CD4-positive, alpha-beta memory T cell (primary cell): Measurements from ENCODE around the gene ZMIZ1. TPM values are rescaled to one million over a fixed set of nuclear protein-coding genes. Genes with fewer than 3 reads are reported as not detected.
A peak's percentile ranks its signal among the peaks of the same experiment; 100 is the strongest.

Experiments used
- CTCF ChIA-PET: fragments of 350-600 bp; sonication (Branson Sonifier 250); formaldehyde crosslinking; loops from one replicate; lab custom pipeline; 2021; ENCODE audit warnings: inconsistent platforms; ENCODE audit not compliant: partially characterized antibody; lab: Charles Lee
- POLR2A ChIA-PET: fragments of 350-600 bp; sonication (Branson Sonifier 250); formaldehyde crosslinking; loops from one replicate; lab custom pipeline; 2021; ENCODE audit not compliant: partially characterized antibody; lab: Charles Lee
- DNase-seq, 5 donors: peaks; one replicate each; pipeline versions ENCODE4 v3.0.0 to v3.0.0-alpha.2; 2020 to 2022; ENCODE audit warnings: mixed read lengths in 1 of 5
- H3K27ac ChIP-seq: one replicate; pipeline ENCODE4 v1.7.0; 2013; ENCODE audit warnings: low read depth, low read length
- H3K27me3 ChIP-seq: 2 replicates; pipeline ENCODE4 v1.7.0; 2013; ENCODE audit warnings: mild to moderate bottlenecking, low read length, moderate library complexity; ENCODE audit not compliant: insufficient read depth
- H3K36me3 ChIP-seq: 2 replicates; pipeline ENCODE4 v1.7.0; 2013; ENCODE audit warnings: mild to moderate bottlenecking, low read length, moderate library complexity; ENCODE audit not compliant: insufficient read depth
- H3K4me1 ChIP-seq: 2 replicates; pipeline ENCODE4 v1.7.0; 2013; ENCODE audit warnings: mild to moderate bottlenecking, low read length, moderate library complexity; ENCODE audit not compliant: insufficient read depth
- H3K4me3 ChIP-seq, 2 donors: one replicate each; pipeline ENCODE4 v1.7.0; 2013; ENCODE audit warnings: low read length in 2 of 2, mild to moderate bottlenecking in 1 of 2
- H3K9me3 ChIP-seq, 2 donors: one replicate each; pipeline ENCODE4 v1.7.0; 2013; ENCODE audit warnings: low read length in 2 of 2, control low read depth in 1 of 2; ENCODE audit not compliant: control insufficient read depth in 1 of 2
- H3K27ac Mint-ChIP-seq, 7 donors: one replicate each; pipeline ENCODE4 v1.8.0; 2020 to 2021; ENCODE audit warnings: mixed read lengths in 7 of 7, mild to moderate bottlenecking in 6 of 7, inconsistent platforms in 3 of 7, moderate library complexity in 3 of 7
- H3K27me3 Mint-ChIP-seq, 2 donors: one replicate each; pipeline ENCODE4 v1.8.0; 2020 to 2021; ENCODE audit warnings: mixed read lengths in 2 of 2
- H3K36me3 Mint-ChIP-seq, 2 donors: one replicate each; pipeline ENCODE4 v1.8.0; 2020 to 2021; ENCODE audit warnings: mixed read lengths in 2 of 2, inconsistent platforms in 1 of 2, mild to moderate bottlenecking in 1 of 2
- H3K4me1 Mint-ChIP-seq, 4 donors: one replicate each; pipeline ENCODE4 v1.8.0; 2020 to 2021; ENCODE audit warnings: mixed read lengths in 4 of 4, mild to moderate bottlenecking in 1 of 4
- H3K4me3 Mint-ChIP-seq, 8 donors: one replicate each; pipeline ENCODE4 v1.8.0; 2020 to 2021; ENCODE audit warnings: mixed read lengths in 8 of 8, mild to moderate bottlenecking in 7 of 8, moderate library complexity in 6 of 8, inconsistent platforms in 3 of 8
- H3K9me3 Mint-ChIP-seq, 8 donors: one replicate each; pipeline ENCODE4 v1.8.0; 2020 to 2021; ENCODE audit warnings: mixed read lengths in 8 of 8, mild to moderate bottlenecking in 5 of 8, inconsistent platforms in 3 of 8, moderate library complexity in 1 of 8
- intact Hi-C: fragments of 100-400 bp; cut with micrococcal nuclease; formaldehyde crosslinking; loops from one replicate; pipeline ENCODE4 v1.15.1; 2023
- polyA plus RNA-seq, 2 donors: library from polyadenylated mRNA; unstranded; fragments of 300-500 nt; fragmentation: Illumina TruSeq; gene quantifications; one replicate each; pipeline ENCODE4 v1.2.3, GENCODE V29; 2021
- total RNA-seq, 2 experiments: library from RNA; stranded (reverse); gene quantifications; one replicate each; pipeline ENCODE4 v1.2.3, GENCODE V29; 2021

Gene ZMIZ1
- total and polyA plus RNA-seq, 4 experiments from 2014 or later = 0.58 to 25.4 (median 14.0) TPM

GRCh38 chr10:79056361-79056735, 12.4 kb upstream of the ZMIZ1 start:
- CTCF ChIA-PET = no interaction called here
- POLR2A ChIA-PET = no interaction called here
- Histone ChIP-seq H3K27ac (no peak overlapping the region), H3K4me3 (no peak overlapping the region), H3K9me3 (no peaks in the 10 kb centered on the region), H3K4me1 (peaks cover 8% of the 10 kb centered on the region), H3K27me3 (no peaks in the 10 kb centered on the region), H3K36me3 (no peaks in the 10 kb centered on the region)
- intact Hi-C loops = no loop called here
- no peak for DNase-seq
- Mint-ChIP-seq H3K27me3 (no peaks in the 10 kb centered on the region), H3K9me3 (no peaks in the 10 kb centered on the region), H3K4me3 (no peak overlapping the region), H3K4me1 (peaks cover 5 to 20% (median 9%) of the 10 kb centered on the region in 4 donors), H3K36me3 (no peaks in the 10 kb centered on the region), H3K27ac (no peak overlapping the region)

- Histone ChIP-seq H3K27ac (no peak overlapping the region), H3K4me1 (peaks cover 8% of the 10 kb centered on the region), H3K9me3 (no peaks in the 10 kb centered on the region), H3K36me3 (no peaks in the 10 kb centered on the region), H3K27me3 (no peaks in the 10 kb centered on the region), H3K4me3 (no peak overlapping the region)
- no peaks in the 10 kb centered on the region for H3K36me3 Mint-ChIP-seq
- CTCF ChIA-PET = no interaction called here
- H3K27ac Mint-ChIP-seq = no peak overlapping the region
- no peak overlapping the region for H3K4me3 Mint-ChIP-seq
- POLR2A ChIA-PET = no interaction called here
- no peaks in the 10 kb centered on the region for H3K9me3 Mint-ChIP-seq
- DNase-seq = no peak
- H3K27me3 Mint-ChIP-seq = no peaks in the 10 kb centered on the region
- intact Hi-C loops = no loop called here
- peaks cover 3 to 15% (median 5%) of the 10 kb centered on the region in 4 donors for H3K4me1 Mint-ChIP-seq
Observed at GRCh38 chr10:79056736-79057391, 11.9 kb upstream of the ZMIZ1 start.

GRCh38 chr10:79057481-79058275, 11.1 kb upstream of the ZMIZ1 start:
- Mint-ChIP-seq H3K27me3 (no peaks in the 10 kb centered on the region), H3K4me1 (peaks cover 3 to 10% (median 4%) of the 10 kb centered on the region in 4 donors), H3K4me3 (no peak overlapping the region), H3K9me3 (no peaks in the 10 kb centered on the region), H3K27ac (no peak overlapping the region), H3K36me3 (no peaks in the 10 kb centered on the region)
- ChIA-PET POLR2A (no interaction called here), CTCF (interaction anchor here (0.7 kb wide), 1 partner anchor 83 kb away, joined by 3 read pairs; no protein-coding TSS in a partner anchor)
- no peaks in the 10 kb centered on the region for H3K36me3 ChIP-seq
- no peaks in the 10 kb centered on the region for H3K27me3 ChIP-seq
- H3K9me3 ChIP-seq = no peaks in the 10 kb centered on the region
- no peak for DNase-seq
- no peak overlapping the region for H3K4me3 ChIP-seq
- intact Hi-C loops = no loop called here
- no peak overlapping the region for H3K27ac ChIP-seq
- peaks cover 10% of the 10 kb centered on the region for H3K4me1 ChIP-seq

GRCh38 chr10:79058899-79059841, 9.6 kb upstream of the ZMIZ1 start:
- no peak for DNase-seq
- Histone ChIP-seq H3K9me3 (no peaks in the 10 kb centered on the region), H3K4me1 (peaks cover 24% of the 10 kb centered on the region), H3K27me3 (no peaks in the 10 kb centered on the region), H3K36me3 (no peaks in the 10 kb centered on the region), H3K27ac (no peak overlapping the region), H3K4me3 (no peak overlapping the region)
- POLR2A ChIA-PET = interaction anchor here (1.1 kb wide), 1 partner anchor 12 kb away, joined by 3 read pairs; no protein-coding TSS in a partner anchor
- H3K27me3 Mint-ChIP-seq = no peaks in the 10 kb centered on the region
- no peaks in the 10 kb centered on the region for H3K9me3 Mint-ChIP-seq
- no peaks in the 10 kb centered on the region for H3K36me3 Mint-ChIP-seq
- intact Hi-C loops = no loop called here
- H3K4me1 Mint-ChIP-seq = peaks cover 13 to 23% (median 18%) of the 10 kb centered on the region in 4 donors
- H3K27ac Mint-ChIP-seq = peak overlapping the region in 1 of 7 donors; percentile 11
- CTCF ChIA-PET = interaction anchor here (1.4 to 1.6 kb wide), 2 partner anchors 8 to 10 kb away, joined by 4 read pairs; no protein-coding TSS in a partner anchor
- H3K4me3 Mint-ChIP-seq = no peak overlapping the region

GRCh38 chr10:79059859-79060379, 8.8 kb upstream of the ZMIZ1 start:
- no peaks in the 10 kb centered on the region for H3K27me3 ChIP-seq
- no peak overlapping the region for H3K4me3 ChIP-seq
- intact Hi-C loops = loop anchor here (10.0 kb wide), 1 partner anchor 265 kb away; no protein-coding TSS in a partner anchor
- ChIA-PET POLR2A (interaction anchor here (1.1 kb wide), 1 partner anchor 12 kb away, joined by 3 read pairs; no protein-coding TSS in a partner anchor), CTCF (interaction anchor here (1.6 kb wide), 1 partner anchor 9 kb away, joined by 4 read pairs; no protein-coding TSS in a partner anchor)
- Mint-ChIP-seq H3K9me3 (no peaks in the 10 kb centered on the region), H3K4me1 (peaks cover 19 to 25% (median 23%) of the 10 kb centered on the region in 4 donors), H3K4me3 (no peak overlapping the region), H3K27me3 (no peaks in the 10 kb centered on the region), H3K36me3 (no peaks in the 10 kb centered on the region), H3K27ac (peak overlapping the region in 3 of 7 donors; percentile 11 to 25 (median 13))
- H3K9me3 ChIP-seq = no peaks in the 10 kb centered on the region
- no peak overlapping the region for H3K27ac ChIP-seq
- peaks cover 25% of the 10 kb centered on the region for H3K4me1 ChIP-seq
- H3K36me3 ChIP-seq = no peaks in the 10 kb centered on the region
- DNase-seq = no peak

- H3K27me3 ChIP-seq = no peaks in the 10 kb centered on the region
- H3K27ac ChIP-seq = no peak overlapping the region
- H3K36me3 Mint-ChIP-seq = no peaks in the 10 kb centered on the region
- POLR2A ChIA-PET = interaction anchor here (0.8 kb wide), 1 partner anchor 28 kb away, joined by 3 read pairs; no protein-coding TSS in a partner anchor
- no peaks in the 10 kb centered on the region for H3K9me3 Mint-ChIP-seq
- no peak overlapping the region for H3K27ac Mint-ChIP-seq
- CTCF ChIA-PET = interaction anchor here (2.0 kb wide), 1 partner anchor 86 kb away, joined by 6 read pairs; no protein-coding TSS in a partner anchor
- H3K4me3 ChIP-seq = no peak overlapping the region
- no peak overlapping the region for H3K4me3 Mint-ChIP-seq
- H3K36me3 ChIP-seq = no peaks in the 10 kb centered on the region
- H3K4me1 Mint-ChIP-seq = peaks cover 24 to 34% (median 30%) of the 10 kb centered on the region in 4 donors
- intact Hi-C loops = loop anchor here (10.0 kb wide), 1 partner anchor 264 kb away; no protein-coding TSS in a partner anchor
- no peaks in the 10 kb centered on the region for H3K27me3 Mint-ChIP-seq
- H3K9me3 ChIP-seq = no peaks in the 10 kb centered on the region
- peaks cover 31% of the 10 kb centered on the region for H3K4me1 ChIP-seq
- DNase-seq = no peak
Observed at GRCh38 chr10:79060641-79061255, 8.0 kb upstream of the ZMIZ1 start.
